ENCODE results near the gene BNC2.
A peak's percentile ranks its signal among the peaks of the same experiment; 100 is the strongest.
"Not testable (repeated sequence)": the region's sequence is repeated elsewhere in the genome, so short reads cannot be mapped to it uniquely, and the experiment has no call there.

The BNC2 gene

DNA sequence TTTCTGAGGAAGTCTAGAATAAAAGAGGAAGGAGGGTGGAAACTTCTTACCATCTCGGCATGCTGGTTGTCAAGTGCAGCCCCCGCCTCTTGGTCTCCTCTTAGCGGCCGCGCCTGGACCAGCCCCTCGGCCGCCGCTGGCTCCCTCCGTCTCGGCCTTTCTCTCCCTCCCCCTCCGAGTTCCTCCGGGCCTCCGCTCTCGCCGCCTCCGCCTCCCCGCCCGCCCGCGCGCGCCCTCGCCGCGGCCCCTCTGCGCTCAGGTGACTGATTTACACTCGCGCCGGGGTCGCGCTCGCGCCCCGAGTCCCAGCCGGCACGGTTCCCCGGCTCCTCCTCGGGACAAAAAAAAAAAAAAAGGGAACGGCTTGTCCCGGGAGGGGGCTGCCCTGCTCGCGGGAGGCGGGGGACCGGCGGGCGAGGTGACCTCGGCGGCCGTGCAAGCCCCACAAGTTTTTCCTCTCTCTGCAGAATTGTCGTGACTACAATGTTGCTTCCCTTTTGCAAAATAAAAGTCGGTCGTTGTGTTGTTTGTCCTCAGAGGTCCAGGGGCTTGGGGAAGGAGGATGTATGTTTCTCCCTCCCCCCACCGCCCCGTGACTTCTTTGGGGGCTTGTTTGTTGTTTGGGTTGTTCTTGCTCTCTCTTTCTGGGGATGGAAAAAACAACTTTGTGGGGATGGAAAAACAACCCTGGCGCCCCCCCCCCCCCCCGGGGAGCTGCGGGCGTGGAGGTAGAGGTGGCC, at the start of gene BNC2:
Gene BNC2, minus strand, starts transcription at position 75 of the 740 bp plus-strand sequence. Its CDS starts 22 bp downstream, at position 53.
- Mint-ChIP-seq H3K36me3 (no peaks in the 10 kb centered on the region), H3K4me3 (peak within 1 kb of the TSS; percentile 83), H3K4me1 (ENCODE audit: low read depth) (peaks cover 11% of the 10 kb centered on the region), H3K27me3 (peaks cover 25% of the 10 kb centered on the region), H3K9me3 (ENCODE audit: low read depth) (no peaks in the 10 kb centered on the region), H3K27ac (no peak within 1 kb of the TSS)

DNA sequence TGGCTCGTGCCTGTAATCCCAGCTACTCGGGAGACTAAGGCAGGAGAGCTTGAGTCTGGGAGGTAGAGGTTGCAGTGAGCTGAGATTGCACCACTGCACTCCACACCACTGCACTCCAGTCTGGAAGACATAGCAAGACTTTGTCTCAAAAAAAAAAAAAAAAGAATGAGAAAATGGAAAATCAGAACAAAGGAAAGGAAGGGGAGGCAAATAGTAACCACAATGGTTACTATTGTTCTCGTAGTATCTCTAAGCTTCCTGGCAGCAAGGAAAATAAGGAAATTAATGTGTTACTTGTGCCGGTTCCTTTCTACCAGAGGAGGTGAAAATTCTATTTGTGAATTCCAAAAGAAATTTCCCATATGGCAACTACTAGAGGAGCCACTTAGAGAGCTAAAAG, 48.5 kb upstream of the BNC2 start:
- H3K4me1 Mint-ChIP-seq (ENCODE audit: low read depth), result no peaks in the 10 kb centered on the region
- no peaks in the 10 kb centered on the region for H3K9me3 Mint-ChIP-seq (ENCODE audit: low read depth)
- H3K4me3 Mint-ChIP-seq, result no peak overlapping the region
- H3K27ac Mint-ChIP-seq, result no peak overlapping the region
- no peaks in the 10 kb centered on the region for H3K36me3 Mint-ChIP-seq
- peaks cover 2% of the 10 kb centered on the region for H3K27me3 Mint-ChIP-seq

DNA sequence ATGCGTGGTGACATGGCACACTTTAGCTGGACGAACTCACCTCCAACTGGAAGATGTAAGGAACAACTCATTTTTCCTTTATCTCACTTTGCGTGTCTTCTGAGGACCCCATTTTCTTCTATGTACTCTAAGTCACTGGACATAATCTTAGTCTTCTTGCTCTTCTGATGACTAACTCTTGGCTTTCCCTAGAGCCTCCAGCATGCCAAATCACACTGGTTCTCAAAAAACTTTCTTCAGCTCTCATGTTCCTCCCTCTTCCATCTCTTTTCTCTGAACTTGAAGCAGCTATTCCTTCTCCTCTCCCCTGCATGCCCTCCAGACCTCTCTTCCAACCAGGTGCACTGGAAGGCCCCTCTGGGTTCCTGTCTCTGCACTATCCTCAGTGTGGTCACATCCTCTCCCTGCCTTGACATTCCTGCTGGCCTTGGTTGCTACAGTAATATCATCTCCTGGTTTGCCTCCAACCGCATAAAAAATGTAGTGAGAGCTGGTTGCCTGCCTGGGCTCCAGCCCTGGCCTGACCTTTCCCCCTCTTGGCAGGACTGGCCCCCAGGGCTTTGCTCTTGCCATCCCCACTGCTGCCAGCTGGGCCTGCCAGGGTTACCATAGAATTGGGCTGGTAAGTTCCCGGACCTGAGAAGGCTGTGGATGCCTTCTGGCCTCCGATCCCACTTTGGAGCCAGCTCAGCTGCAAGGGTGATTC, 44.8 kb upstream of the BNC2 start:
- peaks cover 2% of the 10 kb centered on the region for H3K27me3 Mint-ChIP-seq
- no peak overlapping the region for H3K4me3 Mint-ChIP-seq
- H3K27ac Mint-ChIP-seq, result no peak overlapping the region
- H3K36me3 Mint-ChIP-seq, result no peaks in the 10 kb centered on the region
- no peaks in the 10 kb centered on the region for H3K4me1 Mint-ChIP-seq (ENCODE audit: low read depth)
- H3K9me3 Mint-ChIP-seq (ENCODE audit: low read depth), result no peaks in the 10 kb centered on the region

GRCh38 chr9:16912197-16912596, 41.7 kb upstream of the BNC2 start:
- Mint-ChIP-seq H3K27me3 (peaks cover 2% of the 10 kb centered on the region), H3K4me3 (no peak overlapping the region), H3K36me3 (no peaks in the 10 kb centered on the region), H3K27ac (no peak overlapping the region), H3K9me3 (ENCODE audit: low read depth) (no peaks in the 10 kb centered on the region), H3K4me1 (ENCODE audit: low read depth) (no peaks in the 10 kb centered on the region)

DNA sequence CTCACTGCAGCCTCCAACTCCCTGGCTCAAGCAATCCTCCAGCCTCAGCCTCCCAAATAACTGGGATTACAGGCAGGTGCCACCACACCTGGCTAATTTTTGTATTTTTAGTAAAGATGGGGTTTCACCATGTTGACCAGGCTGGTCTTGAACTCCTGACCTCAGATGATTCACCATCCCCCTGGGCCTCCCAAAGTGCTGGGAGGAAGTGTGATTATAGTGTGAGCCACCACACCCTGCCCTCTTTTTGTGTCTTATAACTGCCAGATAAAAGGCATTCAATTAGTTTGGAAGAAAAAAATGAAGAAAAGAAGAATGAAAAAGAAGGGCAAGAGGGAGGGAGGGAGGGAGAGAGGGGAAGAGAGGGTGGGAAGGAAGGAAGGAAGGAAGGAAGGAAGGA, 37.7 kb upstream of the BNC2 start:
- H3K27ac Mint-ChIP-seq; H3K9me3 Mint-ChIP-seq (ENCODE audit: low read depth); H3K36me3 Mint-ChIP-seq; H3K4me3 Mint-ChIP-seq; H3K27me3 Mint-ChIP-seq; H3K4me1 Mint-ChIP-seq (ENCODE audit: low read depth): not testable (repeated sequence)

- H3K4me1 Mint-ChIP-seq (ENCODE audit: low read depth), result no peaks in the 10 kb centered on the region
- no peak overlapping the region for H3K27ac Mint-ChIP-seq
- no peaks in the 10 kb centered on the region for H3K9me3 Mint-ChIP-seq (ENCODE audit: low read depth)
- H3K36me3 Mint-ChIP-seq, result no peaks in the 10 kb centered on the region
- H3K27me3 Mint-ChIP-seq, result peaks cover 1% of the 10 kb centered on the region
- no peak overlapping the region for H3K4me3 Mint-ChIP-seq
Observed at GRCh38 chr9:16904655-16905054, 34.2 kb upstream of the BNC2 start.

- no peaks in the 10 kb centered on the region for H3K36me3 Mint-ChIP-seq
- H3K4me3 Mint-ChIP-seq, result no peak overlapping the region
- H3K27ac Mint-ChIP-seq, result no peak overlapping the region
- no peaks in the 10 kb centered on the region for H3K9me3 Mint-ChIP-seq (ENCODE audit: low read depth)
- peaks cover 4% of the 10 kb centered on the region for H3K27me3 Mint-ChIP-seq
- H3K4me1 Mint-ChIP-seq (ENCODE audit: low read depth), result no peaks in the 10 kb centered on the region
Observed at GRCh38 chr9:16901590-16901989, 31.1 kb upstream of the BNC2 start.

GRCh38 chr9:16899606-16900005, 29.1 kb upstream of the BNC2 start:
- no peaks in the 10 kb centered on the region for H3K4me1 Mint-ChIP-seq (ENCODE audit: low read depth)
- peaks cover 4% of the 10 kb centered on the region for H3K27me3 Mint-ChIP-seq
- no peak overlapping the region for H3K27ac Mint-ChIP-seq
- no peak overlapping the region for H3K4me3 Mint-ChIP-seq
- no peaks in the 10 kb centered on the region for H3K36me3 Mint-ChIP-seq
- H3K9me3 Mint-ChIP-seq (ENCODE audit: low read depth), result no peaks in the 10 kb centered on the region

GRCh38 chr9:16898464-16898863, 28.0 kb upstream of the BNC2 start:
- Mint-ChIP-seq H3K9me3 (ENCODE audit: low read depth) (no peaks in the 10 kb centered on the region), H3K27ac (no peak overlapping the region), H3K27me3 (peaks cover 4% of the 10 kb centered on the region), H3K4me3 (no peak overlapping the region), H3K36me3 (no peaks in the 10 kb centered on the region), H3K4me1 (ENCODE audit: low read depth) (no peaks in the 10 kb centered on the region)

- Mint-ChIP-seq H3K4me3 (no peak overlapping the region), H3K27me3 (peaks cover 9% of the 10 kb centered on the region), H3K4me1 (ENCODE audit: low read depth) (no peaks in the 10 kb centered on the region), H3K9me3 (ENCODE audit: low read depth) (no peaks in the 10 kb centered on the region), H3K27ac (no peak overlapping the region), H3K36me3 (peaks cover 3% of the 10 kb centered on the region)
Observed at GRCh38 chr9:16888594-16888993, 18.1 kb upstream of the BNC2 start.

- H3K27me3 Mint-ChIP-seq, result peaks cover 9% of the 10 kb centered on the region
- H3K4me1 Mint-ChIP-seq (ENCODE audit: low read depth), result no peaks in the 10 kb centered on the region
- no peak overlapping the region for H3K27ac Mint-ChIP-seq
- H3K36me3 Mint-ChIP-seq, result peaks cover under 1% of the 10 kb centered on the region
- H3K4me3 Mint-ChIP-seq, result no peak overlapping the region
- no peaks in the 10 kb centered on the region for H3K9me3 Mint-ChIP-seq (ENCODE audit: low read depth)
Observed at GRCh38 chr9:16885931-16886330, 15.5 kb upstream of the BNC2 start.

DNA sequence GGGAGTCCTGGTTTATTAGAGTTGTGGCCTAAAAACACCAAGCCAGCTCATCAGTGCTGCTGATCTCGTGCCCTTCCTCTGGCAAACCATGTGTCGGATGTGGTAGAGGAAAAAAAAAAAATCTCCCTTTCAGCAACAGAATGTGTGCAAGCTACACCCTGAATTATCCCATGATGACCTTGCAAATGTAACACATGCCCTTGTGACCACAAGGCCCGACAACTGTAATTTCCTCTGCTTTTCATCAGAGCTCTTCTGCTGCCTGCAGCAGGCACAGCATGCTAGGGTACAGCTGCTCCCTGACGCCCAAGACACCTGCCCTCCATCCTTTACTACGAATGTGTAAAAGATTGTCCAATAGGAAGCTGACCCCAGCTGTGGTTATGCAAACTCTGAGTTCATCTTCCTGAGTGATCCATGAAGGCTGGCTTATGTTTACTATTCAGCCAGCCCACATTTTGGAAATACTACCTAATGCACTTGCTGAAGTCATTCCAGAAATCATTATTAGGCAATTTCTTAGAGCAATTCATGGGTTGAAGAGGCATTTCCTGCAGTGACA, 14.6 kb upstream of the BNC2 start:
- Mint-ChIP-seq H3K4me1 (ENCODE audit: low read depth) (no peaks in the 10 kb centered on the region), H3K9me3 (ENCODE audit: low read depth) (no peaks in the 10 kb centered on the region), H3K4me3 (no peak overlapping the region), H3K27ac (no peak overlapping the region), H3K27me3 (peaks cover 9% of the 10 kb centered on the region), H3K36me3 (no peaks in the 10 kb centered on the region)

DNA sequence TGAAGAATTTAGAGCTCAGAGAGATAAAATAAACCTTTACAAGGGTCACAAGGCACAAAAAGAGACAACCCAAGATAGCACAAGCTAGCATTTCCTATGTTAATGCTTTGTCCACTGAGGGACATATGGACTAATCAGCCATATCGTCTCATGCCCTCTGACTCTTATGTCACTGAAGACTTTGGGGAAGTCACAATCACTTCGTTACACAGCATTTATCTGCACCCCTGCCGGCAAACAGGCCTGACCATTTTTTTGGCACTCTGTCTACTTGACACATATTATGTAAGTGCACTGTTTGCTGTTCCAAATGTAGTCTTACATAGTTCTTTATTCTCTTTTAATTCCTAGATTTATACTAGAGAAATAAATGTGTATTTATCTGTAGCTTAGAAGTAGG, 13.9 kb upstream of the BNC2 start:
- no peaks in the 10 kb centered on the region for H3K36me3 Mint-ChIP-seq
- H3K4me1 Mint-ChIP-seq (ENCODE audit: low read depth), result no peaks in the 10 kb centered on the region
- peaks cover 7% of the 10 kb centered on the region for H3K27me3 Mint-ChIP-seq
- no peaks in the 10 kb centered on the region for H3K9me3 Mint-ChIP-seq (ENCODE audit: low read depth)
- H3K27ac Mint-ChIP-seq, result no peak overlapping the region
- H3K4me3 Mint-ChIP-seq, result no peak overlapping the region

GRCh38 chr9:16883586-16883985, 13.1 kb upstream of the BNC2 start:
- no peak overlapping the region for H3K4me3 Mint-ChIP-seq
- peaks cover 7% of the 10 kb centered on the region for H3K27me3 Mint-ChIP-seq
- no peaks in the 10 kb centered on the region for H3K36me3 Mint-ChIP-seq
- H3K27ac Mint-ChIP-seq, result no peak overlapping the region
- no peaks in the 10 kb centered on the region for H3K9me3 Mint-ChIP-seq (ENCODE audit: low read depth)
- H3K4me1 Mint-ChIP-seq (ENCODE audit: low read depth), result no peaks in the 10 kb centered on the region

DNA sequence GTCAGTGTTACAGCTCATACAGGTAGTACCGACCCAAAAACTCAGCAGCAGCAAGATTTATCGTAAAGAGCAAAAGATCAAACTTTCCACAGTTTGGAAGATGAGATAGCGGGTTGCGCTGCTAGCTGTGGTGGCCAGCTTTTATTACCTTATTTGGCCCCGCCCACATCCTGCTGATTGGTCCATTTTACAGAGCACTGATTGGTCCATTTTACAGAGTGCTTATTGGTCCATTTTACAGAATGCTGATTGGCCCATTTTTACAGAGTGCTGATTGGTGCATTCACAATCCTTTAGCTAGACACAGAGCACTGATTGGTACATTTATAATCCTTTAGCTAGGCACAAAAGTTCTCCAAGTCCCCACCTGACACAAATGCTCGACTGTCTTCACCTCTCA, 12.0 kb upstream of the BNC2 start:
- not testable (repeated sequence) for H3K27ac Mint-ChIP-seq; H3K9me3 Mint-ChIP-seq (ENCODE audit: low read depth); H3K4me1 Mint-ChIP-seq (ENCODE audit: low read depth)

More for the DNA sequence above, 12.0 kb upstream of the BNC2 start:
- H3K36me3 Mint-ChIP-seq, H3K27me3 Mint-ChIP-seq, H3K4me3 Mint-ChIP-seq: not testable (repeated sequence)
